HK-2 (cell line): ENCODE measurements around the gene TBC1D1.

ENCODE experiments used
- DNase-seq: peaks from one replicate; pipeline ENCODE4 v3.0.0-alpha.2; 2018; ENCODE audit not compliant: unreplicated experiment

TBC1D1 gene

DNA sequence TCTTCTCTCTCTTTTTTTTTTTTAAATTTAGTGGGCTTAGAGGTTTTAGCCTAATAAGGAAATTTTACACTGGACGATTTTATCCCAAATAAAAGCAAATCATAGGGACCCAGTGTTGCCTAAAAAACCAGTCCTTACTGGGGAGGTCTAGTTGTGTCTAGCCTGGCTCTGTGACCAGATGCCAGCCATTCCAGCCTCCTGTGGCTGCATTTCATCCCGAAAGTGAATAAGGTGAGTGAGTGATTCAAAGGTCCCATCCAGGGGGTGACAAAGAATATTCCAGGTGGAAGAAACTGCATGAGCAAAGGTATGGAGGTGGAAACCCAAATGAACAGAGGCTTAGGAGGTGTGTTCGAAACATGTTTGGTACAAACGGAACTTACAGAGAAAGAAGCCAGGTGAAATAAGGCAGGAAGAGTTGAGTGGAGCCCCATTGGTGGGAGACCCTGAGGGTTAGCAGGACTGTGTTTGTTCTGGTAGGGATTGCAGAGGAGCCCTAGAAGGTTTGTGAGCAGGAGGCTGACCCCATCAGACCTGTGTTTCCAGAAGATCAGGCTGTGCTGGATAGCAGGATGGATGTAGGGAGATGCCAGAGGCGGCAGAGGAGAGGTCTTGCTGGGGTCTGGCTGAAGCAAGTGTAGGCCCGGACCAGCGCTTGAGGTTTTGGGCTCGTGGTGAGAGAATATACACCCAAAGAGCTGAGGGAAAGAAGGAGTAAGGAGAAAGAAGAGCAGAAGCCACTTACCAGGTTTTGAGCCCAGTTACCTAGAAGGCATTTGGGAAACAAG is 100.9 kb downstream of the TBC1D1 start:
- DNase-seq: no peak

GRCh38 chr4:37993806-37994205 is 102.9 kb downstream of the TBC1D1 start:
- DNase-seq: no peak

- no peak for DNase-seq
These were observed 103.7 kb downstream of the TBC1D1 start for GRCh38 chr4:37994569-37994968.

GRCh38 chr4:37995299-37995821 is 104.5 kb downstream of the TBC1D1 start:
- no peak for DNase-seq

DNA sequence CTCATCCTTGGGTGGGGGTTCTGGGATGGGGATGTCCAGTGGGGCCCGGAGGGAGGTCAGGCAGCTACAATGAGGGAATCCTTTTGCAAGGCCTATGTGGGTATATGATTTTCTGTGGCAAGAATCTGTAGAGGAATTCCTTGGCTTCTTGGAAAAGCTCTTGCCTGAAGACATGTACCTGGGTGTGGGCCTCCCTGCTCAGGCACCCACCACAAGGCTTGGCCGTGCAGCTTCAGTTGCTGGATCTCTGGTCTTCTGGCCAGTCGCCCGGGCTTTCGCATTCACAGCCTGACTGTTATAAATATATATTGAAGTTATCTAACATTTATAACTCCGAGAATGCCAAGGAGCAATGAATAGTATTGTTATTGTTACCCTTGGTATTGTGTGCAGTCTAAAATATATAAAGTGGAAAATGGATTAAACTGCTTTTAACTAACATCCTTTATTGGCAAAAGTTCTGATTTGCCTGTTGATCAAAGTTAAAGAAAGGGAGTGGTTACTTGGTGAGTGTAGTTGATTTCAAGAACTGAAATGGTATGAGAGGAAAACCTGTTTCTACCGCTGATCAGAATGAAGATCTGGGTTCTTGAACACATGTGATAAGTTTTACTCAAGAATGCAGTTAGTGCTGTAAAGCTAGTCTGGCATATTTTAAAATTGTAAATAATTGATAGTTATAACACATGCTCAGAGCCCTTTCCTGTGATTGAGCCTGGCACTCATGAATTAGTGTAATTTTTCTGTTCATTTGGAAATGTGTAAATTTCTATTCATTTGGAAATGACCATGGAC is 105.3 kb downstream of the TBC1D1 start:
- no peak for DNase-seq

- DNase-seq: no peak
These were observed 107.3 kb downstream of the TBC1D1 start for GRCh38 chr4:37998226-37998625.

DNA sequence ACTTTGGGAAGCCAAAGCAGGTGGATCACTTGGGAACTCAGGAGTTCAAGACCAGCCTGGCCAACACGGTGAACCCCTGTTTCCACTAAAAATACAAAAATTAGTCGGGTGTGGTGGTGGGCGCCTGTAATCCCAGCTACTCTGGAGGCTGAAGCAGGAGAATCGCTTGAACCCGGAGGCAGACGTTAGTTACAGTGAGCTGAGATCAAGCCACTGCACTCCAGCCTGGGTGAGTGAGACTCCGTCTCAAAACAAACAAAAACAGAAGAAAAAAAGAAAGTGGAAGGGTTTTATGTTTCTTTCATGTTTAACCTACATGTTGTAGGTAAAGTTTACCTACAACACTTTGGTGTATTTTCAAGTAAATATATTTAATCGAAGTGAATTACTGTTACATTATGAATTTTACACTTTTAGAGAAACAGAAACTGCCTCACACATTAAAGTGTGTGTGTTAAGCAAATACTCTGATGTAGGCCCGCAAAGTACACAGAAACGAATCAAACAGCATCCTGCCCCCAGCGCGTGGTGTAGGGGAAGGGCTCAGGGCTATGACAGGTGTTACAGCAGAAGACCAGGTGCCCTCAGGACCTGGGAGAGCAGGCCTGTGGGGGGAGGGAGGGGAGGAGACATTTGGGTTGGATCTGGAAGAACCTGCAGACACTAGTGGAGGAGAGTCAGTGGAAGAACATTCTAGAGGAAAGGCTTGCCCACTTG is 108.3 kb downstream of the TBC1D1 start:
- no peak for DNase-seq

DNA sequence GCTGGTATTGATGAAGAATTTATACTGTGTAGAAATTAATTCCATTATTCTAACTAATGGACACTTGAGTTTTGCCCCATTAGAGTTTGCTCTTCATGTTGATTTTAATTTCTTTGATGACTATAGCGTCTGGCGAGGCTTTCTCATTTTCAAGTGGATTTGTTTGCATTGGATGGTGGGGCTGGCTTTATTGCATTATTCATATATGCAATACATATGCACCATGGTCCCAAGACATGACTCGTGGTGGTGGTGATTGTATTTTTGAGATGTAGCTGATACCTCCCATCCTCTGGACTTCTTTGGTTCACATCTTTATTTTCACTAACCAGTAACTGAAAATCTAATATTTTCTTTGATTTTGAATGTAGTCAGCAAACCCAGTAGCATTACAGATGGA is 109.1 kb downstream of the TBC1D1 start:
- DNase-seq: no peak

DNA sequence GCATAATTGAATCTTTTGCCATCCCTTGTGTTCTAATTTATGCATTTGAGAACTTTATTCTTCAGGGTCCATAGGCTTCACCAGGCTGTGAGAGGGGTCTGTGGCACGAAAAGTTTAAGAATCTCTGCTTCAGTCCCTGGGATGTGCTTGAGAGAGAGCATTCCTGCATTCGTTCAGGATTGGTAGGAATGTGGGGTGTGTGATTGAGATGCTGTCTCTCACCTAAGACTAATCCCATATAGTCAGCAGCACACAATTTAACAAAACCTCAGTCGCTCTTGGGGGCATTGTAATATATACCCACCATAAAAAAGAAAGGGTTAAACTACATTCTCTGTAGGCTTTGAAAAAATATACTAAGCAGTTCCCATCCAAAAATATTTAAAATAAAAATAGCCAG is 111.0 kb downstream of the TBC1D1 start:
- DNase-seq: no peak

DNA sequence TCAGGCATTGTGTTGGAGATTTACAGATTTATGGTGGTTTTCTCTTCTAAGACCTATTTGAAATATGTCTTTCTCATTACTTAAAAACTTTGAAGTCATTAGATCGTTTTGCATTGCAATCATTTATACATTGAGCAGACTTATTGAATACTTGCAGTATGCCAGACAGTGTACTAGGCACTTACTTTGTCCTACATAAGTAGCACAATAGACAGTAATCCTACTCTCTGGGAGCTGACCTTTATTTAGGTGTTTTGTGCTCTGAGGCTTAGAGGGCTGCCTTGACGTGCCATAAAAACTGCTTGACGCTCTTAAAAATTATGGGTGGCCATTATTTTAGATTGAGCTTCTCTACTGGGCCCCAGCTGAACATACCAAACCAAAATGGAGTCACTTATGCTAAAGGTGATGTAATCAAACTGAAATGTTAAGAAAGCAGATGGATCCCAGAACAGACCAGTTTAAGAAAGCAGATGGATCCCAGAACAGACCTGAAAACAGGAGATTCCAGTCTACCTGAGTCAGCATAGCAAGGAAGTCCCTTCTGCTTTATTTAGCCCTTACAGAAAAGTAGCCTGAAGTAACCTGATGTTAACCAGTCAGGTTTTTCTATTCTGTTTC is 111.7 kb downstream of the TBC1D1 start:
- DNase-seq: no peak

DNA sequence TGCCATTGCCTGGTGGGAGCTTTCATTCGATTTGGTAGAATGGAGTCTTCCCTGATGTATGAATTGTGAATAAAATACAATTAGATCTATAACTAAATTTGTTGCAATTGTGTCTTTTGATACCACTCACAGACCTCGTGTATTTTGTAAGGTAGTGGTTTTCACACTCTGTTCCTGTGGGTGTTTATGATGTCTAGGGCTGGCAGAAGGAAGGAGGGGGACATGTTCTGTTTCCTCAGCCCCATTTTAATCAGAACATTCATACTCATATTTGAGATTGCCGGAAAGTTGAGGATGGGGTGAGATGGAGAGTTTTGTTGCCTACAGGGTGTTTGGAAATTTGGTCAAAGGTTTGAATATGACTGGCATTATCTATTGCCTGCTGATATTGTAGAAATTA is 112.2 kb downstream of the TBC1D1 start:
- no peak for DNase-seq

GRCh38 chr4:38003628-38004027 is 112.7 kb downstream of the TBC1D1 start:
- no peak for DNase-seq

- DNase-seq: no peak
These were observed 113.2 kb downstream of the TBC1D1 start for GRCh38 chr4:38004062-38004461.

GRCh38 chr4:38004887-38005286 is 114.0 kb downstream of the TBC1D1 start:
- DNase-seq: no peak

DNA sequence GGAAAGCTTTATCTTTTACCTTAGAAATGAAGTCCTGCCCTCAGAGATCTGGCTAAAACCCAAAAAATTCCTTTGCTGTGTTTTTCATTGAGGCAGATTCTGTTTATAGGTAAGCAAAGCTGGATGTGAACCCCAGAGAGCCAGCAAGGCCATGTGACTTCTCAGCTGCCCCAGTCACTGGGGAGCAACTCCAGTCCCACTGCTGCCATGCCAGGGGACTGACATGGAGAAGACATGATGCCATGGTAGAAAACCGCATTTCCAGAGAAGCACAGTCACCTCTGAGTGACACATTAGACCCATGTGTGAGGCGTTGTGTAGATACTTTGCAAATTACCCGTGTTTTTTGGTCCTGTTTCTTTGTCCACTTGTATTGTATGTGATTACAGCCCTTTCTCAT is 114.8 kb downstream of the TBC1D1 start:
- DNase-seq: no peak

- no peak for DNase-seq
These were observed 116.8 kb downstream of the TBC1D1 start for GRCh38 chr4:38007645-38008044.

DNA sequence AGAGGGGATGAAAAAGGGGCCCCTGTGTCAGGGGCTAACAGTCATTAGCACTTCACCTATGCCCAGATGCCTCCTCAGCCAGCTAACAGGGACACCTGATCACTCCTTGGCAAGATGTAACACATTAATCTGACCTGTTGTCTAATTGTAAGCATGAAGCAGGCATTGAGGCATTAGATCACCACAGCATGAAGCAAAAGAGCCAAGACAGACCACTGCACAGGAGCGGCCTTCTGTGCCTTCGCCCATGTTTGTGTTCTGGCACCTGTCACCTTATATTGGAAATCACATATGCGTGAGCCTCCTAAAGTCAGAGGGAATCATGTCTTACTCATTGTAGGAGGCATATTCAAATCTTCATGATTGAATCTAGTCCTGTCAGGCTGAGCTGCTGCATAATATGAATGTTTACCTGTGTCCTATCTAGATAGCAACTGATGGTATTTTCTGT is 117.7 kb downstream of the TBC1D1 start:
- DNase-seq: no peak

- no peak for DNase-seq
These were observed 118.5 kb downstream of the TBC1D1 start for GRCh38 chr4:38009421-38009820.

DNA sequence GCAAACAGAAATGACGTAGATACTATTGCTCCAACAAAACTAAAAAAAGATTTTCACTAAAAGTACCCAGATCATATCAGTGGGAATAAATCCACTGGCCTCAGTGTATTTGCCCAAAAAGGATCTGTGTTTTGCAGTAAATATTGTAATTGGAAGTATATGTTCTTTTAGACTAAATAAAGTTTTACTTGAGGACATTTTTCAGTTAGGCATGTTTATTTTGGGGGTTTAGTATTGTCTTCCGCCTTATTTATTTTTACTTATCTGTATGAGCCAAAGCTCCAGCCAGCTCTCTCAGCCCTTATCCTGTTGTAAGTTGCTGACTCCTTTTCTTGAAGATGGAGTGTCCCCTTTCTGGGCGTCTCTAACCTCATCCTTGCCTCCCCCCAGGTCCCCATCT is 119.1 kb downstream of the TBC1D1 start:
- no peak for DNase-seq

- no peak for DNase-seq
These were observed 120.8 kb downstream of the TBC1D1 start for GRCh38 chr4:38011511-38012162.
